Measurements from ENCODE around the gene GRIN2A.

DNA sequence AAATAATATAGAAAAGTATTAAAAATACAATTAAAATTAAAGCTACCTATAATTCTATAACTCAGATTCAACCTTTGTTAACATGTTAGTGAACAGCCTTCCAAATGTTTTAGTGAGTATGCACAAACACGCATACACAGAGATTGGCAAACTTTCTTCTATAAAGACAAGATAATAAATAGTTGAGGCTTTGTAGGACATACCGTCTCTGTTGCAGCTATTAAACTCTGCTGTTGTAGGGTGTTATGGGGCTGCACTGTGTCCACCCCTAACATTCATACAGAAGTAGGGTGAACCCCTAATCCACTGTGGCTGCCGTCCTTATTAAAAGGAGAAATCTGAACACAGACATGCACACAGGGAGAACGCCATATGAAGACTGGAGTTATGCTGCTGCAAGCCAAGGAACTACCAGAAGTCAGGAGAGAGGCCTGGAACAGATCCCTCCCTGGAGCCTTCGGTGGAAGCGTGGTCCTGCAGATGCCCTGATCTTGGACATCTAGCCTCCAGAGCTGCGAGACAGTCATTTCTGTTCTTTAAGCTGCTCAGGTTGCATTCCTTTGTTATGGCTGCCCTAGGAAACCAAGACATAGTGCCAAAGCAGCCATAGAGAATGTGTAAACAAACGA, 383.2 kb downstream of the GRIN2A start:
- no peak for TF ChIP-seq RAD21 (conservative IDR thresholded peaks at IDR 0.05)
- no peak for TF ChIP-seq EZH2 (IDR thresholded peaks at IDR 0.05; ENCODE audit: borderline replicate concordance, insufficient read depth, low read length, poor library complexity, severe bottlenecking)
- TF ChIP-seq POLR2AphosphoS5 (IDR thresholded peaks at IDR 0.05): no peak
- TF ChIP-seq, protein P1, sequence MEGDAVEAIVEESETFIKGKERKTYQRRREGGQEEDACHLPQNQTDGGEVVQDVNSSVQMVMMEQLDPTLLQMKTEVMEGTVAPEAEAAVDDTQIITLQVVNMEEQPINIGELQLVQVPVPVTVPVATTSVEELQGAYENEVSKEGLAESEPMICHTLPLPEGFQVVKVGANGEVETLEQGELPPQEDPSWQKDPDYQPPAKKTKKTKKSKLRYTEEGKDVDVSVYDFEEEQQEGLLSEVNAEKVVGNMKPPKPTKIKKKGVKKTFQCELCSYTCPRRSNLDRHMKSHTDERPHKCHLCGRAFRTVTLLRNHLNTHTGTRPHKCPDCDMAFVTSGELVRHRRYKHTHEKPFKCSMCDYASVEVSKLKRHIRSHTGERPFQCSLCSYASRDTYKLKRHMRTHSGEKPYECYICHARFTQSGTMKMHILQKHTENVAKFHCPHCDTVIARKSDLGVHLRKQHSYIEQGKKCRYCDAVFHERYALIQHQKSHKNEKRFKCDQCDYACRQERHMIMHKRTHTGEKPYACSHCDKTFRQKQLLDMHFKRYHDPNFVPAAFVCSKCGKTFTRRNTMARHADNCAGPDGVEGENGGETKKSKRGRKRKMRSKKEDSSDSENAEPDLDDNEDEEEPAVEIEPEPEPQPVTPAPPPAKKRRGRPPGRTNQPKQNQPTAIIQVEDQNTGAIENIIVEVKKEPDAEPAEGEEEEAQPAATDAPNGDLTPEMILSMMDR (IDR thresholded peaks at IDR 0.05; ENCODE audit: poor library complexity, severe bottlenecking): no peak
- no peak for TF ChIP-seq SMC3 (conservative IDR thresholded peaks at IDR 0.05; ENCODE audit: poor library complexity)
- no peak for TF ChIP-seq EP300 (conservative IDR thresholded peaks at IDR 0.05; ENCODE audit: poor library complexity, severe bottlenecking)
